Measurements from ENCODE around the gene NSFL1C. TPM values are rescaled to one million over a fixed set of nuclear protein-coding genes. Genes with fewer than 3 reads are reported as not detected.
A peak's percentile ranks its signal among the peaks of the same experiment; 100 is the strongest.

The NSFL1C gene
- total and polyA plus RNA-seq, 9 of the 15 experiments (the other 6 are each of a cell fraction or from before 2014, with no cell fraction given) = 20.8 to 119 (median 47.0) TPM

DNA sequence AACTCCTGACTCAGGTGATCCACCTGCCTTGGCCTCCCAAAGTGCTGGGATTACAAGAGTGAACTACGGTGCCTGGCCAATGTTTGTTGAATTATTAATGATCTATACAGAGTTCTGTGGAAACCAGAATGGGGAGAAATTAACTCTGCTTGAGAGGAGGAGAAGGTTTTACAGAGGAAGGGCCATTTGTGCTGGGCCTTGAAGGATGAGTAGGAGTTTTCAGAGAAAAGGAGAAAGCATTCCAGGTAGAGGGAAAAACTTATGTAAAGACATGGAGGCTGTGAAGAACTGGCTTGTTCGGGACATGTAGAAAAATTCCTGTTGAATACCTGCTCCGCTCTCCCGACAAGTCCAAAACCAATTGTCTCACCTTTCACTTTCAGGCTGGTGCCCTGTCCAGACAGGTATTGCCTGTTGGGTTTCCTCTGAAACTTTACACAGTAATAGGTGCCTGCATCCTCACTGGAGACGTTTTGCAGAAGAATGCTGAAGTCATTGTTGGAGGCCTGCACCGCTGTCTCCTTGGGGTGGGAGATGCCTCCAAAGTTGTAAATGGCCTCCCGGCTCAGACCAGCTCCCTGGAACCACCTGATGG is 11.3 kb upstream of the NSFL1C start (continued):
- TF ChIP-seq ETS2 (tag; IDR thresholded peaks at IDR 0.05; ENCODE audit: borderline replicate concordance, poor library complexity, severe bottlenecking) (no peak), ZNF830 (CRISPR knock-in tag; IDR thresholded peaks at IDR 0.05) (no peak), HDAC2 (IDR thresholded peaks at IDR 0.05) (no peak)

DNA sequence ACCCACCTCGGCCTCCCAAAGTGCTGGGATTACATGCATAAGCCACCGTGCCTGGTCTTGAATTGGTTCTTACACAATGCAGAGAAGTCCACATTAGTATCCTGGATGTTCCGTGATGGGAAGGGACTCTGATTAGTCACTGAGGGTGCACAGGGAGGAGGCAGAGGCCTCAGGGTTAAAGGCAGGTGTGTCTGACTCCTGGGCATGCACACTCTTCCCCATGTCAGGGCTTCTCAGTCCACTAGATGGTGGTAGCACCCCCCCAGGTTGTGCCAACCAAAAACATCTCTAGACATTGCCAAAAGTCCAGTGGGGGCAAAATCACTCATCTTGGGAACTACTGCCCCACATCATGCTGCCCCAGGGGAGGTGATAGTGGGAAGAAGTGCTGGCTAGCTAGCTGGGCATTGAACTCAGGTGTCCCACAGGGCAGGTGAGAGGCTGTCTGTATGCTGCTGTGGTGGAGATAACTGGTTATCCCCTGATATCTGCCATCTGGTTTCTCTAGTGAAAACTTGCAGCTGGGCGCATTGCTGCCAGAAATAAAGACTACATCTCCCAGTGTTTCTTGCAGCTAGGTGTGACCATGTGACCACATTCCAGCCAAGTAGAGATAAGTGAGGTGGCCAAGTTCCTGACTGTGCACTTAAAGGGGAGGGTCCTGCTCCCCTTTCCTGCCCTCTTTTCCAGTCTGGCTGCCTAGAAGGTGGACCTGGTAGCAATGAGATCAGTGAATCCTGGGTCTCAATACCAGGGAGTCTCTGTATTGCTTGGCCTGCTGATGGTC is 8.4 kb upstream of the NSFL1C start:
- no peaks in the 10 kb centered on the region for H3K36me3 ChIP-seq (ENCODE audit: control insufficient read depth, insufficient read depth, low read length)
- peaks cover 5 to 26% of the 10 kb centered on the region in 2 experiments for H3K27me3 ChIP-seq (ENCODE audit: control insufficient read depth in 2 of 2, insufficient read depth in 2 of 2, low read length in 2 of 2)
- H3K79me2 ChIP-seq (ENCODE audit: control insufficient read depth, insufficient read depth, low read length) = no peaks in the 10 kb centered on the region
- POLR2A ChIA-PET = interaction anchor here (0.7 kb wide), 1 partner anchor 93 kb away, joined by 3 read pairs; no protein-coding TSS in a partner anchor
- H2AFZ ChIP-seq (ENCODE audit: low read depth, low read length) = peak overlapping the region; percentile 34; the same call in 1 of the 2 replicates
- 14% methylated on average over 3 of the region's 4 CpGs for WGBS (ENCODE audit: insufficient coverage, low coverage, missing lambda C conversion rate)
- H3K4me1 ChIP-seq (replicated peaks in 1 of 2; ENCODE audit: control insufficient read depth in 2 of 2, insufficient read depth in 2 of 2, low read length in 2 of 2) = peaks cover 4 to 16% of the 10 kb centered on the region in 2 experiments; a peak in 2 of 5 replicates
- no peaks in the 10 kb centered on the region for H4K20me1 ChIP-seq (replicated peaks; ENCODE audit: control insufficient read depth, insufficient read depth, low read length)
- intact Hi-C loops (cut with micrococcal nuclease) = no loop called here
- H3K27ac ChIP-seq (ENCODE audit: extremely low read depth, low read depth, low read length) = no peak overlapping the region
- FAIRE-seq = peak; percentile 60
- peak; percentile 56 for ATAC-seq
- H3K9me3 ChIP-seq (replicated peaks; ENCODE audit: control insufficient read depth, insufficient read depth, low read depth, low read length) = no peaks in the 10 kb centered on the region
- BruUV-seq (replicated peaks) = no TSS peak
- no peak for DNase-seq (ENCODE audit: extremely low read depth in 1 of 4, low spot score in 3 of 4)
- in situ Hi-C loops (cut with MboI) = no loop called here
- H3K4me3 ChIP-seq = no peak overlapping the region
- CTCF ChIA-PET (ENCODE audit: low intra/inter-chr PET ratio) = interaction anchor here (0.9 kb wide), 1 partner anchor 28 kb away, joined by 4 read pairs; no protein-coding TSS in a partner anchor
- no peak overlapping the region for H3K4me2 ChIP-seq (ENCODE audit: insufficient read depth, low read length)
- no peaks in the 10 kb centered on the region for H3K9me1 ChIP-seq (ENCODE audit: control insufficient read depth, insufficient read depth, low read length)
- H3K9ac ChIP-seq (ENCODE audit: insufficient read depth in 1 of 2, low read depth in 2 of 2, low read length in 2 of 2) = no peak overlapping the region
- no peak for TF ChIP-seq POLR3G (IDR thresholded peaks at IDR 0.05; ENCODE audit: extremely low read depth, insufficient read length, insufficient replicate concordance)
- TF ChIP-seq, protein P1, sequence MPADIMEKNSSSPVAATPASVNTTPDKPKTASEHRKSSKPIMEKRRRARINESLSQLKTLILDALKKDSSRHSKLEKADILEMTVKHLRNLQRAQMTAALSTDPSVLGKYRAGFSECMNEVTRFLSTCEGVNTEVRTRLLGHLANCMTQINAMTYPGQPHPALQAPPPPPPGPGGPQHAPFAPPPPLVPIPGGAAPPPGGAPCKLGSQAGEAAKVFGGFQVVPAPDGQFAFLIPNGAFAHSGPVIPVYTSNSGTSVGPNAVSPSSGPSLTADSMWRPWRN (IDR thresholded peaks at IDR 0.05; ENCODE audit: low read depth) = no peak
- TF ChIP-seq ZNF644 (tag; IDR thresholded peaks at IDR 0.05; ENCODE audit: low read depth) = no peak
- no peak for TF ChIP-seq POU5F1 (IDR thresholded peaks at IDR 0.05; ENCODE audit: borderline replicate concordance, low read depth, low read length, partially characterized antibody)
- TF ChIP-seq ZNF780A (CRISPR knock-in tag; IDR thresholded peaks at IDR 0.05) = no peak
- no peak for TF ChIP-seq ZSCAN32 (CRISPR knock-in tag; IDR thresholded peaks at IDR 0.05)
- no peak for TF ChIP-seq STAT5B (CRISPR knock-in tag; IDR thresholded peaks at IDR 0.05)
- TF ChIP-seq, protein P2, sequence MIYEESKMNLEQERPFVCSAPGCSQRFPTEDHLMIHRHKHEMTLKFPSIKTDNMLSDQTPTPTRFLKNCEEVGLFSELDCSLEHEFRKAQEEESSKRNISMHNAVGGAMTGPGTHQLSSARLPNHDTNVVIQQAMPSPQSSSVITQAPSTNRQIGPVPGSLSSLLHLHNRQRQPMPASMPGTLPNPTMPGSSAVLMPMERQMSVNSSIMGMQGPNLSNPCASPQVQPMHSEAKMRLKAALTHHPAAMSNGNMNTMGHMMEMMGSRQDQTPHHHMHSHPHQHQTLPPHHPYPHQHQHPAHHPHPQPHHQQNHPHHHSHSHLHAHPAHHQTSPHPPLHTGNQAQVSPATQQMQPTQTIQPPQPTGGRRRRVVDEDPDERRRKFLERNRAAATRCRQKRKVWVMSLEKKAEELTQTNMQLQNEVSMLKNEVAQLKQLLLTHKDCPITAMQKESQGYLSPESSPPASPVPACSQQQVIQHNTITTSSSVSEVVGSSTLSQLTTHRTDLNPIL (CRISPR knock-in tag; IDR thresholded peaks at IDR 0.05) = no peak
- TF ChIP-seq MED1 (CRISPR knock-in tag; IDR thresholded peaks at IDR 0.05; ENCODE audit: borderline replicate concordance) = no peak
- TF ChIP-seq MAFK (IDR thresholded peaks at IDR 0.05; ENCODE audit: low read length) = no peak
- TF ChIP-seq MTF1 (CRISPR knock-in tag; IDR thresholded peaks at IDR 0.05; ENCODE audit: borderline replicate concordance) = no peak
- no peak for TF ChIP-seq ZBTB5 (IDR thresholded peaks at IDR 0.05)
